Stimulated activated CD8-positive, alpha-beta memory T cell treated with anti-CD3 and anti-CD28 coated beads, Interleukin-15, amount 100 ng/mL, for 4 hours (primary cell): ENCODE results near the gene TTC22.
A peak's percentile ranks its signal among the peaks of the same experiment; 100 is the strongest.
"Not testable (repeated sequence)": the region's sequence is repeated elsewhere in the genome, so short reads cannot be mapped to it uniquely, and the experiment has no call there.

Source experiments
- DNase-seq, 2 donors: peaks; one replicate each; pipeline ENCODE4 v3.0.0-alpha.2; 2020; ENCODE audit warnings: low read depth in 2 of 2

Gene TTC22

GRCh38 chr1:54786778-54787177, 14.3 kb downstream of the TTC22 start:
- no peak for DNase-seq

- DNase-seq: no peak
Measured at GRCh38 chr1:54784066-54784465, 17.1 kb downstream of the TTC22 start.

- no peak for DNase-seq
Measured at GRCh38 chr1:54782588-54782987, 18.5 kb downstream of the TTC22 start.

GRCh38 chr1:54782156-54782555, 19.0 kb downstream of the TTC22 start:
- DNase-seq: no peak

GRCh38 chr1:54781023-54781723, 19.9 kb downstream of the TTC22 start:
- no peak for DNase-seq

- no peak for DNase-seq
Measured at GRCh38 chr1:54777431-54777830, 23.7 kb downstream of the TTC22 start.

GRCh38 chr1:54777011-54777410, 24.1 kb downstream of the TTC22 start:
- no peak for DNase-seq

GRCh38 chr1:54775828-54776721, 25.0 kb downstream of the TTC22 start:
- not testable (repeated sequence) for DNase-seq

GRCh38 chr1:54774820-54775498, 26.2 kb downstream of the TTC22 start:
- DNase-seq: no peak

- DNase-seq: no peak
Measured at GRCh38 chr1:54772951-54773350, 28.2 kb downstream of the TTC22 start.

GRCh38 chr1:54768093-54768492, 33.0 kb downstream of the TTC22 start:
- no peak for DNase-seq

- DNase-seq: no peak
Measured at GRCh38 chr1:54767526-54767925, 33.6 kb downstream of the TTC22 start.

GRCh38 chr1:54766726-54767125, 34.4 kb downstream of the TTC22 start:
- DNase-seq: no peak

GRCh38 chr1:54764922-54765561, 36.1 kb downstream of the TTC22 start:
- DNase-seq: no peak

GRCh38 chr1:54764133-54764921, 36.8 kb downstream of the TTC22 start, which contains the start of gene PARS2:
Gene PARS2 (minus strand): TSS chr1:54764523. CDS start chr1:54759161, 5,362 bp downstream.
- DNase-seq: peak; percentile 91 to 93

GRCh38 chr1:54763816-54764132, 37.3 kb downstream of the TTC22 start:
- DNase-seq: no peak

GRCh38 chr1:54758678-54759348, 42.3 kb downstream of the TTC22 start:
- no peak for DNase-seq

- no peak for DNase-seq
Measured at GRCh38 chr1:54757833-54758232, 43.3 kb downstream of the TTC22 start.

GRCh38 chr1:54754486-54755285, 46.4 kb downstream of the TTC22 start:
- no peak for DNase-seq

GRCh38 chr1:54754045-54754444, 47.1 kb downstream of the TTC22 start:
- DNase-seq: no peak
